K562 (cell line): ENCODE measurements around the gene PFKP. TPM values are rescaled to one million over a fixed set of nuclear protein-coding genes. Genes with fewer than 3 reads are reported as not detected.

ENCODE experiments used
- ATAC-seq: fragments of 200-7000 bp; cut with Tn5 transposase; 3 replicates; pipeline ENCODE4 v1.9.1; 2020; ENCODE audit warnings: moderate library complexity
- BruUV-seq: library from RNA; stranded (reverse); fragments of 400-500 nt; replicated peaks from 2 replicates; lab custom pipeline; 2021; lab: Mats Ljungman, UMichigan
- CTCF ChIA-PET: fragments of 300-600 bp; formaldehyde crosslinking; extraction: SDS; loops from one replicate; lab custom pipeline; 2021; ENCODE audit warnings: low intra/inter-chr PET ratio; lab: Yijun Ruan, JAX
- POLR2A ChIA-PET: fragments of 300-600, 350-650 bp; sonication (Branson Sonifier 250); formaldehyde crosslinking; extraction: SDS; loops from one replicate; lab custom pipeline; 2021; ENCODE audit warnings: antibody characterized with exemption, inconsistent platforms; lab: Yijun Ruan, JAX
- DNase-seq, 4 experiments: peaks; one replicate each; pipeline versions ENCODE4 v3.0.0 to v3.0.0-alpha.2; 2011 to 2018; ENCODE audit warnings: low spot score in 3 of 4, mixed read lengths in 3 of 4; ENCODE audit errors: extremely low read depth in 1 of 4
- FAIRE-seq: peaks from 2 replicates; lab custom pipeline; 2011; peaks lifted over from hg19 to GRCh38; lab: Jason Lieb, UNC
- H2AFZ ChIP-seq: 2 replicates; pipeline ENCODE4 v1.6.0; 2011; ENCODE audit warnings: low read depth, low read length, control low read depth, inconsistent platforms
- H3K27ac ChIP-seq: fragments of 200-600 bp; 3 replicates; pipeline ENCODE4 v1.8.0; 2011; ENCODE audit warnings: low read depth, mild to moderate bottlenecking, control low read depth, inconsistent platforms, low read length, moderate library complexity, mixed read lengths; ENCODE audit errors: extremely low read depth
- H3K27me3 ChIP-seq, 2 experiments: fragments of 300-600 bp in 1 of 2; 2 replicates in 1 of 2; 3 replicates in 1 of 2; pipeline versions ENCODE4 v1.6.0 to v1.8.0; 2011; ENCODE audit warnings: inconsistent platforms in 2 of 2, low read length in 2 of 2, mild to moderate bottlenecking in 1 of 2, mixed read lengths in 1 of 2, moderate library complexity in 1 of 2; ENCODE audit not compliant: control insufficient read depth in 2 of 2, insufficient read depth in 2 of 2
- H3K36me3 ChIP-seq: fragments of 300-600 bp; 3 replicates; pipeline ENCODE4 v1.8.0; 2011; ENCODE audit warnings: mild to moderate bottlenecking, low read length, inconsistent platforms; ENCODE audit not compliant: control insufficient read depth, insufficient read depth
- H3K4me1 ChIP-seq, 2 experiments: fragments of 200-600 bp in 1 of 2; replicated peaks in 1 of 2; 2 replicates in 1 of 2; 3 replicates in 1 of 2; pipeline versions ENCODE4 v1.5.1 to v1.8.0; 2011; ENCODE audit warnings: inconsistent platforms in 2 of 2, low read length in 2 of 2, mild to moderate bottlenecking in 1 of 2, mixed read lengths in 1 of 2, moderate library complexity in 1 of 2; ENCODE audit not compliant: control insufficient read depth in 2 of 2, insufficient read depth in 2 of 2
- H3K4me2 ChIP-seq: 2 replicates; pipeline ENCODE4 v1.6.1; 2011; ENCODE audit warnings: low read length, control low read depth, inconsistent platforms, mixed read lengths; ENCODE audit not compliant: insufficient read depth
- H3K4me3 ChIP-seq: fragments of 200-600 bp; sonication (generic), shearing (Covaris generic); 2 replicates; pipeline ENCODE4 v1.5.1; 2016; ENCODE audit warnings: control low read depth, inconsistent platforms
- H3K79me2 ChIP-seq: fragments of 200-600 bp; 3 replicates; pipeline ENCODE4 v1.8.0; 2011; ENCODE audit warnings: low read length, inconsistent platforms; ENCODE audit not compliant: control insufficient read depth, insufficient read depth
- H3K9ac ChIP-seq, 2 experiments: 2 replicates each; pipeline versions ENCODE4 v1.6.0 to v1.6.1; 2011; ENCODE audit warnings: low read depth in 2 of 2, low read length in 2 of 2, control low read depth in 1 of 2, inconsistent platforms in 1 of 2, mild to moderate bottlenecking in 1 of 2, mixed read lengths in 1 of 2; ENCODE audit not compliant: insufficient read depth in 1 of 2
- H3K9me1 ChIP-seq: one replicate; pipeline ENCODE4 v1.6.0; 2011; ENCODE audit warnings: inconsistent platforms, mild to moderate bottlenecking, low read length, moderate library complexity; ENCODE audit not compliant: control insufficient read depth, insufficient read depth
- H3K9me3 ChIP-seq: replicated peaks from 2 replicates; pipeline ENCODE4 v1.5.1; 2011; ENCODE audit warnings: low read depth, low read length, inconsistent platforms; ENCODE audit not compliant: control insufficient read depth, insufficient read depth
- H4K20me1 ChIP-seq: replicated peaks from 2 replicates; pipeline ENCODE4 v1.6.1; 2011; ENCODE audit warnings: low read length, inconsistent platforms, mixed read lengths; ENCODE audit not compliant: control insufficient read depth, insufficient read depth
- HINFP ChIP-seq: fragments of 450-650 bp; conservative IDR thresholded peaks from 2 replicates; pipeline ENCODE4 v1.6.1; 2016; ENCODE audit warnings: missing genetic modification characterization, low read depth, mild to moderate bottlenecking, control low read depth, missing compliant biosample characterization
- L3MBTL2 ChIP-seq: fragments of 450-650 bp; IDR thresholded peaks from 2 replicates; pipeline ENCODE4 v1.6.1; 2016; ENCODE audit warnings: mild to moderate bottlenecking, moderate library complexity
- LARP7 ChIP-seq: fragments of 450-650 bp; IDR thresholded peaks from 2 replicates; pipeline ENCODE4 v1.6.1; 2016
- MTA2 ChIP-seq: fragments of 450-650 bp; IDR thresholded peaks from 2 replicates; pipeline ENCODE4 v1.6.1; 2016; ENCODE audit warnings: low read depth
- NBN ChIP-seq: fragments of 450-650 bp; IDR thresholded peaks from 2 replicates; pipeline ENCODE4 v1.6.1; 2016; ENCODE audit warnings: low read depth, mild to moderate bottlenecking
- NR2C1 ChIP-seq, 2 experiments: fragments of 450-650 bp; IDR thresholded peaks; 2 replicates each; pipeline ENCODE4 v1.6.1; 2017; ENCODE audit warnings: mild to moderate bottlenecking in 2 of 2, antibody characterized with exemption in 1 of 2, inconsistent platforms in 1 of 2, missing compliant biosample characterization in 1 of 2, missing genetic modification characterization in 1 of 2
- SIN3B ChIP-seq: fragments of 450-650 bp; IDR thresholded peaks from 2 replicates; pipeline ENCODE4 v1.6.1; 2017; ENCODE audit warnings: low read depth, mild to moderate bottlenecking, moderate library complexity
- TCF7 ChIP-seq: sonication (generic); IDR thresholded peaks from 2 replicates; pipeline ENCODE4 v1.6.1; 2016; ENCODE audit warnings: antibody characterized with exemption, borderline replicate concordance
- THRA ChIP-seq: fragments of 450-650 bp; IDR thresholded peaks from 2 replicates; pipeline ENCODE4 v1.6.1; 2017; ENCODE audit warnings: mild to moderate bottlenecking, moderate library complexity
- WHSC1 ChIP-seq: IDR thresholded peaks from one replicate; pipeline ENCODE4 v1.6.1; 2012; ENCODE audit warnings: low read length, control low read depth, inconsistent platforms
- ZNF165 ChIP-seq: fragments of 250-450 bp; sonication (Bioruptor Pico); IDR thresholded peaks from 2 replicates; pipeline ENCODE4 v1.4.0; 2020; ENCODE audit warnings: borderline replicate concordance
- ZNF24 ChIP-seq: fragments of 450-650 bp; IDR thresholded peaks from 2 replicates; pipeline ENCODE4 v1.6.1; 2016
- ZNF436 ChIP-seq: fragments of 250-450, 450-650 bp; sonication (Bioruptor Pico); formaldehyde crosslinking; IDR thresholded peaks from 2 replicates; pipeline ENCODE4 v1.7.0; 2020; ENCODE audit warnings: mild to moderate bottlenecking
- ZNF445 ChIP-seq: fragments of 250-450 bp; sonication (Bioruptor Pico); IDR thresholded peaks from 2 replicates; pipeline ENCODE4 v1.4.0; 2020; ENCODE audit warnings: low read depth, mild to moderate bottlenecking, moderate library complexity
- ZNF551 ChIP-seq: fragments of 250-450 bp; sonication (Bioruptor Pico); IDR thresholded peaks from 2 replicates; pipeline ENCODE4 v1.5.0; 2021; ENCODE audit warnings: mild to moderate bottlenecking, moderate library complexity
- ZNF592 ChIP-seq: fragments of 450-650 bp; IDR thresholded peaks from 2 replicates; pipeline ENCODE4 v1.6.1; 2017; ENCODE audit warnings: antibody characterized with exemption, mild to moderate bottlenecking
- ZNF695 ChIP-seq: fragments of 450-650 bp; formaldehyde crosslinking; IDR thresholded peaks from 2 replicates; pipeline ENCODE4 v1.4.0; 2020; ENCODE audit warnings: mild to moderate bottlenecking, moderate library complexity
- ZNF766 ChIP-seq: fragments of 200-800 bp; sonication (Bioruptor generic); conservative IDR thresholded peaks from 2 replicates; pipeline ENCODE4 v1.6.1; 2016; ENCODE audit warnings: missing genetic modification characterization, missing compliant biosample characterization
- ZNF830 ChIP-seq: fragments of 250-450 bp; sonication (Bioruptor Pico); IDR thresholded peaks from 2 replicates; pipeline ENCODE4 v1.5.0; 2021; ENCODE audit warnings: mild to moderate bottlenecking
- WGBS: fragments of 100-300 bp; shearing (Covaris generic); methylation state at CpG from one replicate; pipeline ENCODE4 v1.1.6; 2016; ENCODE audit warnings: low coverage, mixed read lengths; ENCODE audit not compliant: insufficient coverage; ENCODE audit errors: missing lambda C conversion rate; 5-methylcytosine and 5-hydroxymethylcytosine counted together
- in situ Hi-C: fragments of 300-500 bp; cut with MboI; formaldehyde crosslinking; loops from 4 replicates; pipeline ENCODE4 v1.15.0; 2018; ENCODE audit warnings: inconsistent platforms, mixed read lengths
- intact Hi-C: fragments of 100-400 bp; cut with micrococcal nuclease; formaldehyde crosslinking; loops from 2 replicates; pipeline ENCODE4 v1.14.2; 2022
- polyA plus RNA-seq, 8 experiments: library from polyadenylated mRNA; depleted of rRNA in 4 of 8; stranded (reverse) in 5 of 8; unstranded in 3 of 8; fragments of >200 nt; fragmentation: Nextera tagmentation in 2 of 8; fragmentation: Illumina TruSeq in 1 of 8; extraction: Ambion mirVana in 2 of 8; extraction: Trizol in 1 of 8; gene quantifications; 2 replicates each; pipeline versions ENCODE4 v1.2.1 to v1.2.3, GENCODE V29; 2011 to 2014; ENCODE audit warnings: inconsistent platforms in 1 of 8, missing spikeins in 1 of 8
- total RNA-seq, 7 experiments: library from RNA; depleted of rRNA in 6 of 7; stranded (reverse); fragments of >200 nt in 6 of 7; fragmentation: Illumina TruSeq in 2 of 7; extraction: Trizol in 2 of 7; gene quantifications; 2 replicates each; pipeline versions ENCODE4 v1.2.1 to v1.2.3, GENCODE V29; 2011 to 2021; ENCODE audit warnings: low replicate concordance in 1 of 7

PFKP gene
- total and polyA plus RNA-seq, 9 of the 15 experiments (the other 6 are each of a cell fraction or from before 2014, with no cell fraction given): 23.5 to 116 (median 62.1) TPM

- H3K4me2 ChIP-seq: no peak overlapping the region
- no peak overlapping the region for H2AFZ ChIP-seq
- no peak overlapping the region for H3K9ac ChIP-seq
- no peaks in the 10 kb centered on the region for H3K9me3 ChIP-seq
- ATAC-seq: no peak
- TF ChIP-seq MTA2 (no peak), WHSC1 (no peak), ZNF766 (no peak), ZNF830 (no peak), ZNF436 (CRISPR knock-in tag) (no peak), ZNF24 (no peak), L3MBTL2 (no peak), NBN (no peak), ZNF551 (no peak), THRA (no peak), LARP7 (no peak), ZNF165 (CRISPR knock-in tag) (no peak), SIN3B (no peak), ZNF445 (CRISPR knock-in tag) (no peak), ZNF695 (CRISPR knock-in tag) (no peak), HINFP (no peak), NR2C1 (IDR thresholded peaks at IDR 0.05) (no peak), NR2C1 (tag; IDR thresholded peaks at IDR 0.05) (no peak), TCF7 (no peak), ZNF592 (no peak)
- TF ChIP-seq, all 486 proteins: peak for 0
- intact Hi-C loops (no loop called here), in situ Hi-C loops (no loop called here)
- POLR2A ChIA-PET: interaction anchor here (0.9 kb wide), 1 partner anchor 11 kb away, joined by 3 read pairs; no protein-coding TSS in a partner anchor
- CTCF ChIA-PET: no interaction called here
- no peak for FAIRE-seq
- Histone ChIP-seq H3K27ac (no peak overlapping the region), H3K4me1 (peaks cover 0 to 13% of the 10 kb centered on the region in 2 experiments; a peak in 1 of 5 replicates), H3K4me3 (no peak overlapping the region), H3K36me3 (peaks cover 90% of the 10 kb centered on the region), H3K9me1 (no peaks in the 10 kb centered on the region), H4K20me1 (no peaks in the 10 kb centered on the region), H3K27me3 (no peaks in the 10 kb centered on the region), H3K79me2 (no peaks in the 10 kb centered on the region)
- no peak for DNase-seq
- no TSS peak for BruUV-seq
- WGBS: 94% methylated on average over 10 of the region's 10 CpGs
Observed at GRCh38 chr10:3127921-3128320, 60.6 kb downstream of the PFKP start.
